Vagina (tissue), 2 donors: ENCODE data around the gene RRN3. TPM values are rescaled to one million over a fixed set of nuclear protein-coding genes. Genes with fewer than 3 reads are reported as not detected.
A peak's percentile ranks its signal among the peaks of the same experiment; 100 is the strongest.
"Not testable (repeated sequence)": the region's sequence is repeated elsewhere in the genome, so short reads cannot be mapped to it uniquely, and the experiment has no call there.

Experiments
- DNase-seq, 2 donors: peaks; one replicate each; pipeline ENCODE4 v3.0.0-alpha.2; 2017; ENCODE audit errors: extremely low spot score in 2 of 2
- H3K27ac ChIP-seq: fragments of 200-600 bp; sonication (generic); one replicate; pipeline ENCODE4 v1.5.1; 2019
- H3K27me3 ChIP-seq: fragments of 200-600 bp; sonication (generic); one replicate; pipeline ENCODE4 v1.5.1; 2019
- H3K36me3 ChIP-seq, 2 donors: fragments of 200-600 bp; sonication (generic); one replicate each; pipeline ENCODE4 v1.5.1; 2017 to 2019
- H3K4me1 ChIP-seq: fragments of 200-600 bp; sonication (generic); one replicate; pipeline ENCODE4 v1.5.1; 2019
- H3K4me3 ChIP-seq, 2 donors: fragments of 200-600 bp; sonication (generic); 1 replicate in 1 of 2; 2 replicates in 1 of 2; pipeline ENCODE4 v1.5.1; 2016 to 2019
- H3K9me3 ChIP-seq: fragments of 200-600 bp; sonication (generic); one replicate; pipeline ENCODE4 v1.5.1; 2019
- POLR2A ChIP-seq, 2 donors: fragments of 450-650 bp; IDR thresholded peaks; one replicate each; pipeline ENCODE4 v1.6.1; 2017; ENCODE audit warnings: antibody characterized with exemption in 2 of 2, mild to moderate bottlenecking in 2 of 2, moderate library complexity in 2 of 2
- POLR2AphosphoS5 ChIP-seq, 2 donors: sonication (generic); formaldehyde crosslinking; IDR thresholded peaks; one replicate each; pipeline ENCODE4 v1.9.0; 2017; ENCODE audit warnings: antibody characterized with exemption in 2 of 2, mild to moderate bottlenecking in 2 of 2, low read depth in 1 of 2; ENCODE audit not compliant: insufficient read depth in 1 of 2
- intact Hi-C: fragments of 100-400 bp; cut with DNase I; formaldehyde crosslinking; loops from one replicate; pipeline ENCODE4 v1.15.1; 2023
- total RNA-seq: library from RNA; depleted of rRNA; stranded (reverse); fragments of >200 nt; gene quantifications from one replicate; pipeline ENCODE4 v1.2.3, GENCODE V29; 2016
- TF ChIP-seq, protein P1 (sequence below), 3 experiments: fragments of 450-650 bp in 2 of 3; fragments of 200-600 bp in 1 of 3; sonication (generic) in 1 of 3; IDR thresholded peaks; one replicate each; pipeline ENCODE4 v1.5.1; 2017 to 2019; ENCODE audit warnings: antibody characterized with exemption in 3 of 3, mild to moderate bottlenecking in 2 of 3, moderate library complexity in 2 of 3

The RRN3 gene
- total RNA-seq, 1 donor from 2014 or later: 24.8 TPM

DNA sequence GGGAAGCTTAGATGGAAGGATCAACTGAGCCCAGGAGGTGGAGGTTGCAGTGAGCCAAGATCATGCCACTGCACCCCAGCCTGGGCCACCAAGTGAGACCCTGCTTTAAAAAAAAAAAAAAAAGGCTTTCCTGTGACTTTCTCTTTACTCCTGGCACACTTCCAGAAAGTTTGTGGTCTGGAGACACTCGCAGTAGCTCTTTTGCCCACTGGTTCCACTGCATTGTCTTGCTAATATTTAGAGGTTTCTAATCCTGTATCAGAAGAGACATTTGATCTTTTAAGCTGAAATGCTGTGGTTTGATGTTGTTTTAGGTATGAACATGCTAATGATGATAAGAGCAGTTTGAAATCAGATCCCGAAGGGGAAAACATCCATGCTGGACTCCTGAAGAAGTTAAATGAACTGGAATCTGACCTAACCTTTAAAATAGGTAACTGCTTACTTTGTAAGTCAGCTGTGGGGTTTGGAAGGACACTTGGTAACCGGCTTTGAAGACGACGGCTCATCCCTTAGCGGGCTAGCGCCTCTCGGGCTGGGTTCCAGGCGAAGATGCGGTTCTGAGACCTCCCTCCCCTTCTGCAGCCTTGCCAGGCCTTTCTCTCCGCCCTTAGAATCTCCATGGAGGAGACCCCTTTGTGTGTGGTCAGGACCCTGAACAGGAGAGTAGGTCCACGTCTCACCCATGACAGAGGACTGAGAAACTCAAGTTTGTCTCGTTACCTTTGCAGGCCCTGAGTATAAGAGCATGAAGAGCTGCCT is 61.3 kb downstream of the RRN3 start:
- H3K4me1 ChIP-seq: no peaks in the 10 kb centered on the region
- TF ChIP-seq, protein P1, sequence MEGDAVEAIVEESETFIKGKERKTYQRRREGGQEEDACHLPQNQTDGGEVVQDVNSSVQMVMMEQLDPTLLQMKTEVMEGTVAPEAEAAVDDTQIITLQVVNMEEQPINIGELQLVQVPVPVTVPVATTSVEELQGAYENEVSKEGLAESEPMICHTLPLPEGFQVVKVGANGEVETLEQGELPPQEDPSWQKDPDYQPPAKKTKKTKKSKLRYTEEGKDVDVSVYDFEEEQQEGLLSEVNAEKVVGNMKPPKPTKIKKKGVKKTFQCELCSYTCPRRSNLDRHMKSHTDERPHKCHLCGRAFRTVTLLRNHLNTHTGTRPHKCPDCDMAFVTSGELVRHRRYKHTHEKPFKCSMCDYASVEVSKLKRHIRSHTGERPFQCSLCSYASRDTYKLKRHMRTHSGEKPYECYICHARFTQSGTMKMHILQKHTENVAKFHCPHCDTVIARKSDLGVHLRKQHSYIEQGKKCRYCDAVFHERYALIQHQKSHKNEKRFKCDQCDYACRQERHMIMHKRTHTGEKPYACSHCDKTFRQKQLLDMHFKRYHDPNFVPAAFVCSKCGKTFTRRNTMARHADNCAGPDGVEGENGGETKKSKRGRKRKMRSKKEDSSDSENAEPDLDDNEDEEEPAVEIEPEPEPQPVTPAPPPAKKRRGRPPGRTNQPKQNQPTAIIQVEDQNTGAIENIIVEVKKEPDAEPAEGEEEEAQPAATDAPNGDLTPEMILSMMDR (IDR thresholded peaks at IDR 0.05): no peak
- no peak for TF ChIP-seq POLR2AphosphoS5 (IDR thresholded peaks at IDR 0.05; ENCODE audit: insufficient read depth in 1 of 2, low read depth in 1 of 2)
- no peak for TF ChIP-seq POLR2A (IDR thresholded peaks at IDR 0.05)
- no peak overlapping the region for H3K4me3 ChIP-seq
- intact Hi-C loops: no loop called here
- H3K36me3 ChIP-seq: peaks cover 0 to 81% of the 10 kb centered on the region in 2 donors
- H3K9me3 ChIP-seq: no peaks in the 10 kb centered on the region
- no peaks in the 10 kb centered on the region for H3K27me3 ChIP-seq
- no peak overlapping the region for H3K27ac ChIP-seq
- no peak for DNase-seq

DNA sequence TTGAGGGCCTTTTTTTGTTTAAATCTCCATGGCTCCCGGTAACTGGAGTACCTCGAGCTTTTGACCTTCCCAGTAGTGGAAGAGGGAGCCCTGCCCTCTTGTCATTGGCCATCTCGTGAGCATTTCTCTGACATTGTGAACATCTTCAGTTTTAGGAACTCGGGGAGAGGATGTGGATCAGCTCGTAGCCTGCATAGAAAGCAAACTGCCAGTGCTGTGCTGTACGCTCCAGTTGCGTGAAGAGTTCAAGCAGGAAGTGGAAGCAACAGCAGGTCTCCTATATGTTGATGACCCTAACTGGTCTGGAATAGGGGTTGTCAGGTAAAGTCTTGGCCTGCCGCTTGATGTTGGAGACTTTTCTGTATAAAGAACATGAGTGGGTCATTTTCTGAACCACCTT is 62.5 kb downstream of the RRN3 start:
- TF ChIP-seq POLR2AphosphoS5 (IDR thresholded peaks at IDR 0.05; ENCODE audit: insufficient read depth in 1 of 2, low read depth in 1 of 2) (no peak), POLR2A (IDR thresholded peaks at IDR 0.05) (no peak)
- TF ChIP-seq, protein P1 (IDR thresholded peaks at IDR 0.05): no peak
- H3K27me3 ChIP-seq: no peaks in the 10 kb centered on the region
- H3K4me3 ChIP-seq: no peak overlapping the region
- intact Hi-C loops: no loop called here
- DNase-seq: no peak
- no peaks in the 10 kb centered on the region for H3K9me3 ChIP-seq
- no peaks in the 10 kb centered on the region for H3K4me1 ChIP-seq
- peaks cover 0 to 70% of the 10 kb centered on the region in 2 donors for H3K36me3 ChIP-seq
- no peak overlapping the region for H3K27ac ChIP-seq

DNA sequence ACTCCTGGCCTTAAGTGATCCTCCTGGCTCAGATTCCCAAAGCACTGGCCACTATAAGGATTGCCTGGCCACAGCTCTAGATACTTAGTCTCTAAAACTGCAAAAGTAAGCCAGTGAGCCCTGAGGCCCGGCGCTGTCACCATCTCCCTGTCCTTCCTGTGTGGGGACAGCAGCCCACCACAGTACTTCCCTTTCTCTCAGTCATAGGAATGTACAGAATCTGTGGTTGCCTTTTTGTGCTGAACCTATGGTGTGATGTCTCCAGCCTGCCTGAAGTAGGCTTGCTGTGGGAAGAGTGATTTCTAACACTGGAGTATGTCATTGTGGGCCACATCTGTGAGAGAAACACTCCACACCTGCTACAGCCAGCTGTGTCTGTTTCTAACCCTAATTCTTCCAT is 62.9 kb downstream of the RRN3 start:
- TF ChIP-seq POLR2AphosphoS5 (IDR thresholded peaks at IDR 0.05; ENCODE audit: insufficient read depth in 1 of 2, low read depth in 1 of 2) (no peak), POLR2A (IDR thresholded peaks at IDR 0.05) (no peak)
- TF ChIP-seq, protein P1 (IDR thresholded peaks at IDR 0.05): no peak
- H3K4me3 ChIP-seq: no peak overlapping the region
- H3K27ac ChIP-seq: no peak overlapping the region
- no peaks in the 10 kb centered on the region for H3K27me3 ChIP-seq
- H3K4me1 ChIP-seq: no peaks in the 10 kb centered on the region
- no peak for DNase-seq
- intact Hi-C loops: no loop called here
- H3K36me3 ChIP-seq: peaks cover 0 to 66% of the 10 kb centered on the region in 2 donors
- H3K9me3 ChIP-seq: no peaks in the 10 kb centered on the region

DNA sequence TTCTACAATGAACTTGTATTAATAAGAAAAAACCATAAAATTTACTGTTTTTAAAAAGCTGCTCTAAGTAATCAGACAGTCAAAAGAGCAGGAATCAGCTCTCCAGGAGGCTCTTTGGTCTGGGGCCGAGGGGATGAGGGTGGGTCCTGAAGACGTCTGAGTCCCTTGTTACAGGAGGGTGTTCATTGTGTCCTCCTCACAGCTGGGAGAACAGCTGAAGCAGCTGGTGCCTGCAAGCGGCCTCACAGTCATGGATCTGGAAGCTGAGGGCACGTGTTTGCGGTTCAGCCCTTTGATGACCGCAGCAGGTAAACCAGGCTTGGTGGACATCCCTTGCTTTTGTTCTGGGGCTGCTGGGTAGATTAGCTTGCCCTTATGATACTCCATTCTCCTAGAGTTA is 64.3 kb downstream of the RRN3 start:
- H3K4me3 ChIP-seq, intact Hi-C loops, H3K27ac ChIP-seq, DNase-seq, H3K27me3 ChIP-seq, H3K9me3 ChIP-seq, H3K4me1 ChIP-seq: not testable (repeated sequence)
- H3K36me3 ChIP-seq: peaks cover 0 to 52% of the 10 kb centered on the region in 2 donors

DNA sequence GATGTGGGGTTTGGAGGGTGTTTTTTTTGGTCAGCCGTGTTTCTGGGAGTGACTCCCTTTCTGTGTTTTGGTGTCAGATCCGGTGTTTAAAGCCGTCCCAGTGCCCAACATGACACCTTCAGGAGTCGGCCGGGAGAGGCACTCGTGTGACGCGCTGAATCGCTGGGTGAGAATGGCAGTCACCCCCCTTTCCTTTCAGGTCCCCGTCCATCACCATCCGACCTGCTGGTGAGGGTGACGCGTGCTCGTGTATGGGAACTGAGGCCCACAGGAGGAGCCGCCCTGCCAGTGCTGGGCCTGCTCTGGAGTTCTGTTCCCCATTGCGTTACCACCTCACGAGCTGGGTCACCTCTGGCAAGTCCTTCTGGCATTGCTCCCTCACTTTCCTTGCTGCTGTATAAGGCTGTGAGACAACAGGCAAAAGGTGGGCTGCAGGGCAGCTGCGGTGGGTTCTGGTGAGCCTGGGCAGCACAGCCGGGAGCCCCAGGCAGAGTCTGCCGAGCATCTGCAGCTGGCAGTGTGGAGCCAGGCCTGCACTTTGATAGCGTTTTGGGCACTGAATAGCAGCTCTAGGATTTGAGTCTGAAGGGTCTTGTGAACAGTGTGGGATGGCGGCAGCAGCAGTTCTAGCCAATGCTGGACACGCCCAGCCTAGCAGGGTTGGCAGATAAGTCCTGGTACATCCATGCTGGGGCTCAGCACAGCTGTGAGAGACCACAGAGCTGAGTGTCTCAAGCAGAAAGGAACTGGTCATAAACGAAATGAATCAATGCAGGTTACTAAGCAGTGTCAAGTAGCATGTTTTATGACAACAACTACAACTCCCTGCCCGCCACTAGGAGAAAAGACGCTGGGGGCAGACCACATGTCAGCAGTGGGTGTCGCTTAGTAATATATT is 65.0 kb downstream of the RRN3 start:
- H3K36me3 ChIP-seq: peaks cover 0 to 45% of the 10 kb centered on the region in 2 donors
- H3K27ac ChIP-seq, intact Hi-C loops, H3K4me1 ChIP-seq, H3K9me3 ChIP-seq, H3K4me3 ChIP-seq, H3K27me3 ChIP-seq: not testable (repeated sequence)
- peak in 1 of 2 donors; percentile 83 for DNase-seq

DNA sequence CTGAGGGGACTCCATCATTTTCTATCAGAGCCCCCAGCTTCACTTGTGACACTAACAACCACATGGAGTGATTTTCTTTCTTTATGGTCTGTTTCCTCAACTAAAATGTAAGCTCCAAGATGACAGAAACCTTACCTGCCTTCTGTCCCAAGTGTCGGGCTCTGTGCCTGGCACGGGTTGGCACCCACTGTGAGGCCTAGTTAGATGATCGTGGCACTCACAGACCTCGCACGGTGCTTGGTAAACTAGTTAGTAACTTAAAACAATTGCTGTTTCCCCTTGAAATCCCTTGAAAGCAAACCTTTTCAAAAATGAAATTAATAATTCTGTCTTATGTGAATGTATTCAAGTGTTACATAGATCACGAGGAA is 65.7 kb downstream of the RRN3 start:
- H3K9me3 ChIP-seq, H3K4me3 ChIP-seq, intact Hi-C loops, H3K27me3 ChIP-seq, H3K4me1 ChIP-seq, H3K27ac ChIP-seq: not testable (repeated sequence)
- H3K36me3 ChIP-seq: peaks cover 0 to 38% of the 10 kb centered on the region in 2 donors
- peak in 1 of 2 donors; percentile 42 for DNase-seq

DNA sequence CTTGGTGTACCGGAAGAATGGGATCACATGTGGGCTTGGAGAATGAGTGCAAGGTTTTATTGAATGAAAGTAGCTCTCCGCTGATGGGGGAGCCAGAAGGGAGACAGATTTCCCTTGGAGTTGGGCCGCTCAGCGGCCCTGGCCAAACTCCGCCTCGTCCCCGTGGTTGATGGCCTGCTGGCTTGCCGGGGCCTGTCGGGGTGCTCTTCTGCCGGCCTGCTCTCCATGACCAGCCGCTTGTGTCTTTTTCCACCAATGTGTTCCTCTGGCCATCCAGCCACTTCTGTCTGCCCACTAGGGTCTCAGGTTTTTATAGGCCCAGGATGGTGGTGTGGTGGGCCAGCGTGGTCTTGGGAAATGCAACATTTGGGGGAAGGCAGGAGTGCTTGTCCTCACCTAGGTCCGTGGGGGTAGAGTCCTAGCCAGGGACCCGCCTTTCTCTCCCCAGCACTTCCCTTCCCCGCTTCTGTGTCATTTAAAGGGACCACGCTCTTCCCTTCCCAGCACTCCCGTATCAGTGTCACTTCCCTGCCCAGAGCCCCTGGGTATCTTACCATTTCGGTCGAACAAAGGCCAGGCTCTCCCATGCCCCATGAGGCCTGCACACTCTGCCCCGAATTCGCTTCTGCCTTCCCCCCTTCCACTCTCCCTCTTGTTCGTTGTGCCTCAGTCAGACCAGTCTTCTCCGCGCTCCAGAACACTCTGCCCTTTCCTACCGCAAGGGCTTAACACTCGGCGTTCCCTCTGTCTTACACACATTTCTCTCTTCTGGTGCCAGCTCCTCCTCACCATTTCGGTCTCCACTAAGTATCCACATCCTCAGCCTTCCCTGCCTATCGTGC is 66.3 kb downstream of the RRN3 start:
- H3K27me3 ChIP-seq, H3K9me3 ChIP-seq, H3K27ac ChIP-seq, H3K4me1 ChIP-seq, intact Hi-C loops, H3K4me3 ChIP-seq: not testable (repeated sequence)
- peak in 1 of 2 donors; percentile 78 for DNase-seq
- H3K36me3 ChIP-seq: peaks cover 0 to 37% of the 10 kb centered on the region in 2 donors

DNA sequence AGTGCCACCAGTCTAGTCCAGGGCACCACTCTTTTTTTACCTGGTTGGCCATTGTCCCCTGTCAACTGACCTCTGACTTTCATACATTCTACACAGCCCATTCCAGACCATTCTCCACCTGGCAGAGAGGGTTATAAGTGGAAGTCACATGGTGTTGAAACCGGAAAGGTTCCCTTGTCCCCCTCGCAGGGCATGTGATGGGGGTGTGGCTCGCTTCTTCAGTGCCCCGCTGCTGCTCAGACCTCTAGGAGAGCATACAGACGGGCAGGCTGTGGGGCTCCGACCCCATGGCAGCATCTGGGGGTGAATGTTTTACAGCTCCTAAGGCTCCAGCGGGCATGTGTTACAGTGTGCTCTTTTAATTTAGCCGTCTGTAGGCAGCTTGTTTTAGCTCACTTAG is 67.0 kb downstream of the RRN3 start:
- H3K36me3 ChIP-seq: peaks cover 0 to 34% of the 10 kb centered on the region in 2 donors

More for the DNA sequence above, 67.0 kb downstream of the RRN3 start:
- H3K27ac ChIP-seq, H3K9me3 ChIP-seq, H3K4me3 ChIP-seq, intact Hi-C loops, H3K27me3 ChIP-seq, H3K4me1 ChIP-seq: not testable (repeated sequence)
- peak in 1 of 2 donors; percentile 56 for DNase-seq
